H9 (cell line): ENCODE data around the gene PXDC1. TPM values are rescaled to one million over a fixed set of nuclear protein-coding genes. Genes with fewer than 3 reads are reported as not detected.

ENCODE experiments used
- DNase-seq: peaks from one replicate; pipeline ENCODE4 v3.0.0-alpha.2; 2017
- H2AFZ ChIP-seq: one replicate; pipeline ENCODE4 v1.6.1; 2013; ENCODE audit warnings: mild to moderate bottlenecking, low read length, control low read depth, moderate library complexity
- H2AK5ac ChIP-seq: 2 replicates; pipeline ENCODE4 v1.6.1; 2013; ENCODE audit warnings: low read length, control low read depth, mixed read lengths; ENCODE audit not compliant: insufficient read length
- H2BK120ac ChIP-seq: one replicate; pipeline ENCODE4 v1.6.1; 2013; ENCODE audit warnings: low read depth, mild to moderate bottlenecking, low read length, control low read depth, inconsistent platforms; ENCODE audit not compliant: poor library complexity, severe bottlenecking
- H2BK12ac ChIP-seq: 2 replicates; pipeline ENCODE4 v1.6.1; 2013; ENCODE audit warnings: low read length, control low read depth, mixed read lengths, low read depth; ENCODE audit not compliant: insufficient read length
- H2BK15ac ChIP-seq: 2 replicates; pipeline ENCODE4 v1.6.1; 2013; ENCODE audit warnings: low read depth, low read length, control low read depth
- H2BK20ac ChIP-seq: one replicate; pipeline ENCODE4 v1.6.1; 2013; ENCODE audit warnings: low read depth, mild to moderate bottlenecking, low read length, control low read depth, inconsistent platforms; ENCODE audit not compliant: poor library complexity, severe bottlenecking
- H2BK5ac ChIP-seq: 2 replicates; pipeline ENCODE4 v1.6.1; 2013; ENCODE audit warnings: low read length, control low read depth, mixed read lengths; ENCODE audit not compliant: insufficient read length
- H3K14ac ChIP-seq: 2 replicates; pipeline ENCODE4 v1.6.1; 2013; ENCODE audit warnings: low read length, control low read depth; ENCODE audit not compliant: insufficient read depth
- H3K18ac ChIP-seq: 2 replicates; pipeline ENCODE4 v1.6.1; 2013; ENCODE audit warnings: low read depth, mild to moderate bottlenecking, mixed read lengths, low read length, control low read depth; ENCODE audit not compliant: insufficient read length
- H3K23ac ChIP-seq: 2 replicates; pipeline ENCODE4 v1.6.1; 2013; ENCODE audit warnings: low read length, control low read depth, mixed read lengths, low read depth; ENCODE audit not compliant: insufficient read length
- H3K23me2 ChIP-seq: 2 replicates; pipeline ENCODE4 v1.6.1; 2013; ENCODE audit warnings: low read depth, mild to moderate bottlenecking, mixed read lengths, low read length, control low read depth; ENCODE audit not compliant: insufficient read length, poor library complexity, severe bottlenecking
- H3K27ac ChIP-seq: 2 replicates; pipeline ENCODE4 v1.5.1; 2013; ENCODE audit warnings: low read length, control low read depth, mixed read lengths, low read depth; ENCODE audit not compliant: insufficient read length
- H3K27me3 ChIP-seq: 2 replicates; pipeline ENCODE4 v1.6.1; 2013; ENCODE audit warnings: low read length, control low read depth, inconsistent platforms; ENCODE audit not compliant: insufficient read depth
- H3K4ac ChIP-seq: 2 replicates; pipeline ENCODE4 v1.6.1; 2013; ENCODE audit warnings: low read depth, mild to moderate bottlenecking, control low read depth, inconsistent platforms, low read length, moderate library complexity
- H3K4me1 ChIP-seq: 2 replicates; pipeline ENCODE4 v1.6.1; 2013; ENCODE audit warnings: low read length, control low read depth, inconsistent platforms; ENCODE audit not compliant: insufficient read depth
- H3K4me2 ChIP-seq: 2 replicates; pipeline ENCODE4 v1.6.1; 2013; ENCODE audit warnings: low read length, control low read depth, mixed read lengths; ENCODE audit not compliant: insufficient read length, insufficient read depth
- H3K56ac ChIP-seq: 2 replicates; pipeline ENCODE4 v1.6.1; 2013; ENCODE audit warnings: low read depth, mild to moderate bottlenecking, mixed read lengths, low read length, control low read depth; ENCODE audit not compliant: insufficient read length
- H3K79me1 ChIP-seq: 2 replicates; pipeline ENCODE4 v1.6.1; 2013; ENCODE audit warnings: low read depth, mild to moderate bottlenecking, moderate library complexity, low read length, control low read depth, inconsistent platforms; ENCODE audit not compliant: insufficient read depth, poor library complexity, severe bottlenecking
- H3K79me2 ChIP-seq: 2 replicates; pipeline ENCODE4 v1.6.1; 2013; ENCODE audit warnings: low read length, control low read depth, inconsistent platforms; ENCODE audit not compliant: insufficient read depth
- H3K9ac ChIP-seq: 2 replicates; pipeline ENCODE4 v1.6.1; 2013; ENCODE audit warnings: low read length, control low read depth, mixed read lengths; ENCODE audit not compliant: insufficient read length; ENCODE audit errors: extremely low read depth
- H3K9me3 ChIP-seq: one replicate; pipeline ENCODE4 v1.6.1; 2013; ENCODE audit warnings: low read depth, low read length, inconsistent platforms; ENCODE audit not compliant: control insufficient read depth
- H3T11ph ChIP-seq: one replicate; pipeline ENCODE4 v1.6.1; 2013; ENCODE audit warnings: mild to moderate bottlenecking, low read length, control low read depth, inconsistent platforms
- H4K20me1 ChIP-seq: one replicate; pipeline ENCODE4 v1.6.1; 2013; ENCODE audit not compliant: control insufficient read depth, insufficient read length, insufficient read depth
- H4K5ac ChIP-seq: 2 replicates; pipeline ENCODE4 v1.6.1; 2013; ENCODE audit warnings: low read depth, mild to moderate bottlenecking, mixed read lengths, low read length, control low read depth; ENCODE audit not compliant: insufficient read length
- H4K8ac ChIP-seq: replicated peaks from 2 replicates; pipeline ENCODE4 v1.6.1; 2013; ENCODE audit warnings: low read length, control low read depth, mixed read lengths, low read depth; ENCODE audit not compliant: insufficient read length
- H4K91ac ChIP-seq: 2 replicates; pipeline ENCODE4 v1.6.1; 2013; ENCODE audit warnings: low read depth, mild to moderate bottlenecking, moderate library complexity, mixed read lengths, low read length, control low read depth; ENCODE audit not compliant: insufficient read length
- H3K27ac Mint-ChIP-seq, 3 experiments: 2 replicates in 2 of 3; 3 replicates in 1 of 3; pipeline ENCODE4 v1.8.0; 2020 to 2021; ENCODE audit warnings: mixed read lengths in 3 of 3, mild to moderate bottlenecking in 1 of 3, moderate library complexity in 1 of 3
- H3K27me3 Mint-ChIP-seq: 2 replicates; pipeline ENCODE4 v1.8.0; 2021; ENCODE audit warnings: low read depth, mild to moderate bottlenecking, moderate library complexity, mixed read lengths
- H3K36me3 Mint-ChIP-seq, 3 experiments: 2 replicates in 2 of 3; 3 replicates in 1 of 3; pipeline ENCODE4 v1.8.0; 2020 to 2021; ENCODE audit warnings: low read depth in 3 of 3, mixed read lengths in 3 of 3; ENCODE audit not compliant: insufficient read depth in 1 of 3
- H3K4me1 Mint-ChIP-seq, 2 experiments: 2 replicates each; pipeline ENCODE4 v1.8.0; 2020; ENCODE audit warnings: mixed read lengths in 2 of 2
- H3K4me3 Mint-ChIP-seq, 2 experiments: 2 replicates in 1 of 2; 3 replicates in 1 of 2; pipeline ENCODE4 v1.8.0; 2020 to 2021; ENCODE audit warnings: mild to moderate bottlenecking in 2 of 2, mixed read lengths in 2 of 2, moderate library complexity in 1 of 2
- H3K9me3 Mint-ChIP-seq, 2 experiments: 2 replicates in 1 of 2; 3 replicates in 1 of 2; pipeline ENCODE4 v1.8.0; 2020; ENCODE audit warnings: mild to moderate bottlenecking in 2 of 2, mixed read lengths in 2 of 2, moderate library complexity in 1 of 2
- CTCF ChIP-seq: fragments of 200-600 bp; sonication (generic); conservative IDR thresholded peaks from 3 replicates; pipeline ENCODE4 v1.8.0; 2021; ENCODE audit warnings: antibody characterized with exemption, mild to moderate bottlenecking
- WGBS: extraction: QIAGEN DNeasy Blood & Tissue Kit; methylation state at CpG from one replicate; pipeline ENCODE4 v1.1.7; 2013; ENCODE audit warnings: missing lambda C conversion rate, low lambda C conversion rate, mixed read lengths; ENCODE audit not compliant: insufficient read length; ENCODE audit errors: extremely low coverage; 5-methylcytosine and 5-hydroxymethylcytosine counted together
- total RNA-seq: library from RNA; stranded (reverse); gene quantifications from 2 replicates; pipeline ENCODE4 v1.2.1, GENCODE V29; 2021

The PXDC1 gene
- total RNA-seq, 1 experiment from 2014 or later: 3.1 TPM

GRCh38 chr6:3690506-3690905 is 61.0 kb downstream of the PXDC1 start:
- H4K8ac ChIP-seq: no peak overlapping the region
- H3K18ac ChIP-seq: no peak overlapping the region
- H3K4me1 ChIP-seq: no peaks in the 10 kb centered on the region
- no CpG with 5 or more reads among the region's 2 CpGs for WGBS
- no peak overlapping the region for H3T11ph ChIP-seq
- H3K4me1 Mint-ChIP-seq: peaks cover 4 to 7% of the 10 kb centered on the region in 2 experiments
- H2BK15ac ChIP-seq: no peak overlapping the region
- no peak overlapping the region for H3K14ac ChIP-seq
- H3K9ac ChIP-seq: no peak overlapping the region
- H3K79me2 ChIP-seq: no peaks in the 10 kb centered on the region
- no peak overlapping the region for H3K4ac ChIP-seq
- H3K36me3 Mint-ChIP-seq: no peaks in the 10 kb centered on the region
- H2AFZ ChIP-seq: no peak overlapping the region
- no peak overlapping the region for H4K91ac ChIP-seq
- H3K27ac Mint-ChIP-seq: no peak overlapping the region
- H2BK120ac ChIP-seq: no peak overlapping the region
- H2BK12ac ChIP-seq: no peak overlapping the region
- no peak overlapping the region for H2BK5ac ChIP-seq
- no peaks in the 10 kb centered on the region for H3K23me2 ChIP-seq
- no peak overlapping the region for H3K23ac ChIP-seq
- no peak overlapping the region for H3K27ac ChIP-seq
- no peak for DNase-seq
- H2AK5ac ChIP-seq: no peak overlapping the region
- H3K4me3 Mint-ChIP-seq: no peak overlapping the region
- H3K56ac ChIP-seq: no peak overlapping the region
- no peaks in the 10 kb centered on the region for H3K27me3 ChIP-seq
- no peaks in the 10 kb centered on the region for H3K9me3 Mint-ChIP-seq
- H4K20me1 ChIP-seq: no peaks in the 10 kb centered on the region
- H3K9me3 ChIP-seq: no peaks in the 10 kb centered on the region
- no peak overlapping the region for H4K5ac ChIP-seq
- no peak overlapping the region for H2BK20ac ChIP-seq
- H3K79me1 ChIP-seq: no peaks in the 10 kb centered on the region
- TF ChIP-seq CTCF: no peak
- H3K27me3 Mint-ChIP-seq: peaks cover 4% of the 10 kb centered on the region
- H3K4me2 ChIP-seq: no peak overlapping the region
